HCT116 (cell line): Measurements from ENCODE around the gene GOLGA3. TPM values are rescaled to one million over a fixed set of nuclear protein-coding genes. Genes with fewer than 3 reads are reported as not detected.

ENCODE experiments used
- ATAC-seq: fragments of 200-7000 bp; cut with Tn5 transposase; 2 replicates; pipeline ENCODE4 v1.9.1; 2020; ENCODE audit warnings: mild to moderate bottlenecking, moderate library complexity
- BruUV-seq: library from RNA; stranded (reverse); fragments of 400-500 nt; replicated peaks from 2 replicates; lab custom pipeline; 2021; lab: Mats Ljungman, UMichigan
- CTCF ChIA-PET: fragments of 300-600 bp; sonication (Branson Sonifier 250); formaldehyde crosslinking; loops from one replicate; lab custom pipeline; 2021; ENCODE audit warnings: antibody characterized with exemption; lab: Charles Lee
- POLR2A ChIA-PET: fragments of 300-600, 350-600 bp; sonication (Branson Sonifier 250); formaldehyde crosslinking; loops from one replicate; lab custom pipeline; 2021; ENCODE audit warnings: antibody characterized with exemption; lab: Charles Lee
- RAD21 ChIA-PET, 2 experiments: fragments of 300-600 bp; sonication (Branson Sonifier 250); formaldehyde crosslinking; loops; one replicate each; lab custom pipeline; 2023; ENCODE audit warnings: low total read pairs in 2 of 2; ENCODE audit not compliant: uncharacterized antibody in 2 of 2, unreplicated experiment in 2 of 2, low non-redundant PET in 1 of 2; lab: Charles Lee
- DNase-seq: peaks from one replicate; pipeline ENCODE4 v3.0.0-alpha.2; 2010; ENCODE audit warnings: low read depth, low spot score
- H2AFZ ChIP-seq: fragments of 200-600 bp; shearing (Covaris generic), sonication (generic); 2 replicates; pipeline ENCODE4 v1.6.1; 2017; ENCODE audit warnings: low read depth, mixed run types, mixed read lengths, antibody characterized with exemption, low read length; ENCODE audit not compliant: poor library complexity, severe bottlenecking
- H3K27ac ChIP-seq: 2 replicates; pipeline ENCODE4 v1.5.1; 2012; ENCODE audit warnings: low read depth, low read length
- H3K27me3 ChIP-seq: fragments of 200-600 bp; sonication (generic); 2 replicates; pipeline ENCODE4 v1.6.1; 2016; ENCODE audit warnings: mixed run types, low read length, mixed read lengths; ENCODE audit not compliant: insufficient read depth
- H3K36me3 ChIP-seq, 2 experiments: fragments of 200-500 bp in 1 of 2; fragments of 200-600 bp in 1 of 2; sonication (Bioruptor generic) in 1 of 2; sonication (generic) in 1 of 2; 2 replicates each; pipeline versions ENCODE4 v1.5.1 to v1.6.1; 2014 to 2016; ENCODE audit warnings: low read length in 2 of 2, inconsistent platforms in 1 of 2, mixed read lengths in 1 of 2, mixed run types in 1 of 2; ENCODE audit not compliant: insufficient read depth in 2 of 2, control insufficient read depth in 1 of 2
- H3K4me1 ChIP-seq, 2 experiments: fragments of 200-600 bp in 1 of 2; sonication (generic) in 1 of 2; 2 replicates each; pipeline versions ENCODE4 v1.5.1 to v1.6.1; 2012 to 2017; ENCODE audit warnings: low read length in 2 of 2, inconsistent platforms in 1 of 2, mild to moderate bottlenecking in 1 of 2, mixed read lengths in 1 of 2, mixed run types in 1 of 2, moderate library complexity in 1 of 2; ENCODE audit not compliant: insufficient read depth in 2 of 2, control insufficient read depth in 1 of 2
- H3K4me2 ChIP-seq: fragments of 200-600 bp; sonication (generic); 2 replicates; pipeline ENCODE4 v1.6.1; 2017; ENCODE audit warnings: mixed run types, low read length, mixed read lengths
- H3K4me3 ChIP-seq, 2 experiments: fragments of 200-600 bp in 1 of 2; sonication (generic) in 1 of 2; replicated peaks in 1 of 2; 2 replicates each; pipeline ENCODE4 v1.5.1; 2011 to 2016; ENCODE audit warnings: low read length in 2 of 2, control low read depth in 1 of 2, low read depth in 1 of 2, mild to moderate bottlenecking in 1 of 2, mixed read lengths in 1 of 2, mixed run types in 1 of 2
- H3K79me2 ChIP-seq: fragments of 200-600 bp; sonication (generic); 2 replicates; pipeline ENCODE4 v1.6.1; 2017; ENCODE audit warnings: mild to moderate bottlenecking, mixed run types, low read length, moderate library complexity, mixed read lengths; ENCODE audit not compliant: insufficient read depth
- H3K9ac ChIP-seq: fragments of 200-600 bp; sonication (generic); 2 replicates; pipeline ENCODE4 v1.6.1; 2016; ENCODE audit warnings: low read length, mixed read lengths
- H3K9me2 ChIP-seq: fragments of 200-600 bp; sonication (generic), shearing (Covaris generic); 2 replicates; pipeline ENCODE4 v1.6.1; 2017; ENCODE audit warnings: mixed run types, mild to moderate bottlenecking, moderate library complexity; ENCODE audit not compliant: insufficient read depth
- H3K9me3 ChIP-seq, 2 experiments: fragments of 200-500 bp in 1 of 2; fragments of 200-600 bp in 1 of 2; sonication (Bioruptor generic) in 1 of 2; sonication (generic) in 1 of 2; 2 replicates each; pipeline ENCODE4 v1.6.1; 2014 to 2017; ENCODE audit warnings: low read length in 2 of 2, mixed read lengths in 2 of 2, inconsistent platforms in 1 of 2, low read depth in 1 of 2, mild to moderate bottlenecking in 1 of 2, mixed run types in 1 of 2, moderate library complexity in 1 of 2; ENCODE audit not compliant: control insufficient read depth in 1 of 2, insufficient read depth in 1 of 2
- H4K20me1 ChIP-seq: fragments of 200-600 bp; sonication (generic), shearing (Covaris generic); 2 replicates; pipeline ENCODE4 v1.6.1; 2017; ENCODE audit warnings: mixed run types, mild to moderate bottlenecking, moderate library complexity; ENCODE audit not compliant: insufficient read depth
- ATF3 ChIP-seq: IDR thresholded peaks from 2 replicates; pipeline ENCODE4 v1.6.1; 2012
- CTCF ChIP-seq, 3 experiments: fragments of 200-600 bp in 1 of 3; sonication (generic) in 1 of 3; IDR thresholded peaks in 2 of 3; conservative IDR thresholded peaks in 1 of 3; 2 replicates each; pipeline ENCODE4 v1.5.1; 2012 to 2017; ENCODE audit warnings: low read depth in 2 of 3, low read length in 2 of 3, antibody characterized with exemption in 1 of 3, borderline replicate concordance in 1 of 3, control low read depth in 1 of 3, mild to moderate bottlenecking in 1 of 3, mixed read lengths in 1 of 3, mixed run types in 1 of 3, moderate library complexity in 1 of 3; ENCODE audit not compliant: insufficient read depth in 1 of 3
- ELF1 ChIP-seq: IDR thresholded peaks from 2 replicates; pipeline ENCODE4 v1.6.1; 2012; ENCODE audit warnings: low read depth, borderline replicate concordance
- EZH2phosphoT487 ChIP-seq: fragments of 200-600 bp; IDR thresholded peaks from 2 replicates; pipeline ENCODE4 v1.6.1; 2018; ENCODE audit warnings: antibody characterized with exemption, borderline replicate concordance
- MAX ChIP-seq: IDR thresholded peaks from 2 replicates; pipeline ENCODE4 v1.6.1; 2012
- POLR2A ChIP-seq: IDR thresholded peaks from 2 replicates; pipeline ENCODE4 v1.7.0; 2011; ENCODE audit warnings: borderline replicate concordance; ENCODE audit not compliant: insufficient read depth, insufficient read length; ENCODE audit errors: extremely low read depth
- RAD21 ChIP-seq: IDR thresholded peaks from 2 replicates; pipeline ENCODE4 v1.6.1; 2012; ENCODE audit warnings: low read depth, mild to moderate bottlenecking
- SRF ChIP-seq: IDR thresholded peaks from 2 replicates; pipeline ENCODE4 v1.6.1; 2012; ENCODE audit warnings: low read depth
- ZFX ChIP-seq: fragments of 450-650 bp; IDR thresholded peaks from 2 replicates; pipeline ENCODE4 v1.6.1; 2017
- intact Hi-C: fragments of 100-400 bp; cut with micrococcal nuclease; formaldehyde crosslinking; loops from 2 replicates; pipeline ENCODE4 v1.10.0; 2022
- total RNA-seq: library from RNA; stranded (reverse); gene quantifications from one replicate; pipeline ENCODE4 v1.2.1, GENCODE V29; 2021; ENCODE audit not compliant: unreplicated experiment
- TF ChIP-seq, protein P1 (sequence below): IDR thresholded peaks from 2 replicates; pipeline ENCODE4 v1.6.1; 2011; ENCODE audit warnings: mild to moderate bottlenecking, low read length, moderate library complexity; ENCODE audit not compliant: insufficient replicate concordance; ENCODE audit errors: extremely low read depth

The GOLGA3 gene
- total RNA-seq, 1 experiment from 2014 or later, result 35.1 TPM

DNA sequence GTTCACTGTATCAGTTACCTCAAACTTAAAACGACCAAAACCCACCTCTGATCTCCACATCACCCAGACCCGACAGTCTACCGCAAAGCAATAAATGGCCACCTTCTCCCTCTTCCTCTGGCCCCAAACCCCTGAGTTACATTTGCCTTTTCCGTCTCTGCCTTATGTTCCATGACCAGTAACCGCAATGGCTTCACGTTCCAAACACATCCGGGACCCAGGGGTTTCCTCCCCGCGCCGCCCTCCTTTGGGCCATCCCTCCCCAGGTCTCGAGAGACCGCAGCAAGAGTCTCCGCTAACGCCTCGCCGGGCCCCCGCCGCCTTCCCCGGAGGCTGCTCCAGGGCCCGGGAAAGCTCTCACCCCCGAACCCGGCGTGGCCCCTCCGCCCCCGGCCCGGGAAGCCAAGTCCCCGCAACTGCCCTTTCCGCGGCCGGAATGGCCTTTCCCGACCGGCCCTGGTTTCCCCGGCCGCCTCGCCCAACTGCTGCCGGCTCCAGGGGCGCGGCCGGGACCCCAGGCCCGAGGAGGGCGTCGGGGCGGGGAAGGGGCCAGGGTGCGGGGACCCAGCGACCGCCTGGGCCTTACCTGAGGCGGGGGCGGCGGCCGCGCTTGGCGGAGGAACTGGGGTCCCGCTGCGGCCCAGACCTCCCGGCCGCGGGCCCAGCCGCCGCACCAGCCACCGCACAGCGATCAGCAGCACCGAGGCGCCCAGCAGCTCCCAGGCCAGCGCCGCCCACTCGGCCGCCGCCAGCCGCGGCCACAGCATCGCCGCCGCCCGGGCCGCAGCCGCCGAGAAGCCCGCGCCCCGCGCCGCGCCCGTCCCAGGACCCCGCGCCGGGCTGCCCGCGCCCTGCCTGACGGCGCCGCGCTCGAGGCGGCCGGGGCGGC, 67.4 kb downstream of the GOLGA3 start, which contains the start of gene ANKLE2:
Gene ANKLE2, minus strand, starts transcription at position 801 of the 889 bp plus-strand sequence. Its CDS starts 34 bp downstream, at position 767.
- Histone ChIP-seq H3K4me1 (peaks cover 8 to 13% of the 10 kb centered on the region in 2 experiments), H3K9me2 (no peaks in the 10 kb centered on the region), H3K4me2 (peak within 1 kb of the TSS; percentile 94), H3K27me3 (no peaks in the 10 kb centered on the region), H4K20me1 (peaks cover 6% of the 10 kb centered on the region; the same call in 1 of the 2 replicates), H3K4me3 (peak within 1 kb of the TSS; percentile 81 to 88), H3K9ac (peak within 1 kb of the TSS; percentile 95), H3K27ac (peak within 1 kb of the TSS; percentile 99), H3K79me2 (peaks cover 56% of the 10 kb centered on the region), H2AFZ (no peak within 1 kb of the TSS), H3K9me3 (no peaks in the 10 kb centered on the region), H3K36me3 (peaks cover 0 to 18% of the 10 kb centered on the region in 2 experiments; a peak in 2 of 4 replicates)
- ChIA-PET POLR2A (no interaction called here), CTCF (no interaction called here), RAD21 (no interaction called here)
- DNase-seq (no peak), ATAC-seq (peak; percentile 65)
- TF ChIP-seq MAX (peak; percentile 3; the same call in 1 of the 2 replicates), ZFX (peak; percentile 94), CTCF (IDR thresholded peaks at IDR 0.05 in 2 of 3, conservative IDR thresholded peaks at IDR 0.05 in 1 of 3; ENCODE audit: borderline replicate concordance in 1 of 3, insufficient read depth in 1 of 3, low read depth in 2 of 3, low read length in 2 of 3) (no peak)
- intact Hi-C loops, result loop anchor here (10.0 kb wide), 1 partner anchor 64 kb away; the partner anchor contains the start of gene GOLGA3
- no TSS peak for BruUV-seq

DNA sequence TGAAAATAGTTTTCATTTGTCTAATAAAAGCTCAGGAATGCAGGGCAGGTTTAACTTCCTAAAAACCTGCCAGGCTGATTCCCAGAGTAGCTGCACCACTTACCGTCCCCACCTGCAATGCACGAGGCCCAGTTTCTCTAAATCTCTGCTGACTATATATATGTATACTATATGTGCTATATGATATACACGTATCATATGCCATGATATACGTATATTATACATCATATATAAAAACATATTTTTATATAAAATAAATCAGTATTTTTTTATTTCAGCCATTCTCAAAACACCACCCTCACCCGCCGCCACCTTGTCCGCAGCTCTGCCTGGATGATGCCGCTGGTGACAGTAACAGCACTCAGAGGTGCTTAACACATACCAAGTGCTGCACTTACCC, 69.3 kb downstream of the GOLGA3 start:
- DNase-seq (no peak), ATAC-seq (no peak)
- TF ChIP-seq SRF (no peak), ELF1 (no peak), EZH2phosphoT487 (no peak), POLR2A (no peak), ATF3 (no peak), RAD21 (no peak)
- TF ChIP-seq, protein P1, sequence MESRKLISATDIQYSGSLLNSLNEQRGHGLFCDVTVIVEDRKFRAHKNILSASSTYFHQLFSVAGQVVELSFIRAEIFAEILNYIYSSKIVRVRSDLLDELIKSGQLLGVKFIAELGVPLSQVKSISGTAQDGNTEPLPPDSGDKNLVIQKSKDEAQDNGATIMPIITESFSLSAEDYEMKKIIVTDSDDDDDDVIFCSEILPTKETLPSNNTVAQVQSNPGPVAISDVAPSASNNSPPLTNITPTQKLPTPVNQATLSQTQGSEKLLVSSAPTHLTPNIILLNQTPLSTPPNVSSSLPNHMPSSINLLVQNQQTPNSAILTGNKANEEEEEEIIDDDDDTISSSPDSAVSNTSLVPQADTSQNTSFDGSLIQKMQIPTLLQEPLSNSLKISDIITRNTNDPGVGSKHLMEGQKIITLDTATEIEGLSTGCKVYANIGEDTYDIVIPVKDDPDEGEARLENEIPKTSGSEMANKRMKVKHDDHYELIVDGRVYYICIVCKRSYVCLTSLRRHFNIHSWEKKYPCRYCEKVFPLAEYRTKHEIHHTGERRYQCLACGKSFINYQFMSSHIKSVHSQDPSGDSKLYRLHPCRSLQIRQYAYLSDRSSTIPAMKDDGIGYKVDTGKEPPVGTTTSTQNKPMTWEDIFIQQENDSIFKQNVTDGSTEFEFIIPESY, result no peak
- Histone ChIP-seq H3K9me3 (no peaks in the 10 kb centered on the region), H3K9ac (no peak overlapping the region), H3K4me2 (no peak overlapping the region), H4K20me1 (peaks cover 6% of the 10 kb centered on the region; the same call in 1 of the 2 replicates), H3K4me3 (no peak overlapping the region), H3K27ac (no peak overlapping the region; the same call in 1 of the 2 replicates), H3K4me1 (peaks cover 8 to 16% of the 10 kb centered on the region in 2 experiments), H3K27me3 (no peaks in the 10 kb centered on the region), H3K36me3 (peaks cover 4 to 23% of the 10 kb centered on the region in 2 experiments; a peak in 2 of 4 replicates), H3K9me2 (no peaks in the 10 kb centered on the region), H3K79me2 (peaks cover 74% of the 10 kb centered on the region), H2AFZ (no peak overlapping the region)
- ChIA-PET CTCF (no interaction called here), RAD21 (no interaction called here), POLR2A (no interaction called here)
- BruUV-seq, result no TSS peak
- intact Hi-C loops, result no loop called here
